Endometrial microvascular endothelial cells (primary cell): Measurements from ENCODE around the gene CPEB1. TPM values are rescaled to one million over a fixed set of nuclear protein-coding genes. Genes with fewer than 3 reads are reported as not detected.

Source experiments
- total RNA-seq: library from RNA; depleted of rRNA; stranded (reverse); fragments of >200 nt; gene quantifications from one replicate; pipeline ENCODE4 v1.2.3, GENCODE V29; 2015; ENCODE audit errors: inconsistent ontology term

Gene CPEB1
- total RNA-seq, 1 donor from 2014 or later, result not detected

Other genes with a start within 250 kb of the CPEB1 start
- gene GOLGA6L9, start 217.5 kb downstream of the CPEB1 start, total RNA-seq, result 0.74 TPM
- 1,693 TPM for gene RPS17, start 106.9 kb downstream of the CPEB1 start, total RNA-seq
- gene AP3B2, start 62.5 kb upstream of the CPEB1 start, total RNA-seq, result not detected
- not detected for gene FSD2, start 158.7 kb upstream of the CPEB1 start, total RNA-seq
- gene WHAMM, start 162.3 kb upstream of the CPEB1 start, total RNA-seq, result 4.2 TPM